Measurements from ENCODE around the gene TIMM29. TPM values are rescaled to one million over a fixed set of nuclear protein-coding genes. Genes with fewer than 3 reads are reported as not detected.

The TIMM29 gene
- total RNA-seq, 1 experiment from 2014 or later: 23.4 TPM

DNA sequence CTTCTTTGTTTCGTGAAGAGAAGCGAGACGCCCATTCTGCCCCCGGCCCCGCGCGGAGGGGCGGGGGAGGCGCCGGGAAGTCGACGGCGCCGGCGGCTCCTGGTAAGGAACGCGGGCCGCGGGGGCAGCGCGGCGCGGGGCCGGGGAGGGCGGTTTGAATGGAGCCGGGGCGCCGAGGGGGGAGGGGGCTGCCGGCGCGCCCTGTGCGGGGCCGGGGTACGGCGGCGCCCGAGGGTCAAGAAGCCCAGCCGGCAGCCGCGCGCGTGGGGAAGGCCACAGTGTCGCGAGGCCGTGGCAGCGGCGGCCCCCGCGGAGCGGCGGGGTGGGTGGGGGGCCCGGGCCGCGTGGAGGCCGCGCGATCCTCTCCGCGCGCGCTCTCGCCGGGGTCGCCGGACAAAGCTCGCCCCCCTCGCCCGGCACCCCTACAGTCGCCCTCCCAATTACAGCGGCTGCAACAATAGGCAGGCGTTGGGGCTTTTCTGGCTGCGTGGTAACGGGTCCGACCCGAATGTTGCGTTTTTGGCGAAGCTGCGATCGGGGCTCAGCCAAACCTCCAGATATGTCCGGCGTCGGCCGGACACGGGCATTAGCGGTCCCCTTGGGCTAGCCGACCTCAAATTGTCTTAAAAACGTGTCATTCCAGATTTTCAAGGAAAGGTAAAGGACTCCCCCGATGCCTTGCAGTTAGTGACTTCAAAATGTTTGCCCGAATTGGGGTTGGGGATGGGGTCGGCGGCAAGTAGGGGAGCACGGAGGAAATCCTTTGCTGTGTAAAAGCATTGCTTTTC lies 32.7 kb downstream of the TIMM29 start:
- peak overlapping the region; percentile 96 for H3K4me2 ChIP-seq (ENCODE audit: insufficient read depth, insufficient read length, low read length)
- H3K23ac ChIP-seq (ENCODE audit: insufficient read length, low read depth, low read length): no peak overlapping the region
- TF ChIP-seq, protein P1, sequence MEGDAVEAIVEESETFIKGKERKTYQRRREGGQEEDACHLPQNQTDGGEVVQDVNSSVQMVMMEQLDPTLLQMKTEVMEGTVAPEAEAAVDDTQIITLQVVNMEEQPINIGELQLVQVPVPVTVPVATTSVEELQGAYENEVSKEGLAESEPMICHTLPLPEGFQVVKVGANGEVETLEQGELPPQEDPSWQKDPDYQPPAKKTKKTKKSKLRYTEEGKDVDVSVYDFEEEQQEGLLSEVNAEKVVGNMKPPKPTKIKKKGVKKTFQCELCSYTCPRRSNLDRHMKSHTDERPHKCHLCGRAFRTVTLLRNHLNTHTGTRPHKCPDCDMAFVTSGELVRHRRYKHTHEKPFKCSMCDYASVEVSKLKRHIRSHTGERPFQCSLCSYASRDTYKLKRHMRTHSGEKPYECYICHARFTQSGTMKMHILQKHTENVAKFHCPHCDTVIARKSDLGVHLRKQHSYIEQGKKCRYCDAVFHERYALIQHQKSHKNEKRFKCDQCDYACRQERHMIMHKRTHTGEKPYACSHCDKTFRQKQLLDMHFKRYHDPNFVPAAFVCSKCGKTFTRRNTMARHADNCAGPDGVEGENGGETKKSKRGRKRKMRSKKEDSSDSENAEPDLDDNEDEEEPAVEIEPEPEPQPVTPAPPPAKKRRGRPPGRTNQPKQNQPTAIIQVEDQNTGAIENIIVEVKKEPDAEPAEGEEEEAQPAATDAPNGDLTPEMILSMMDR (conservative IDR thresholded peaks at IDR 0.05): no peak
- H2BK5ac ChIP-seq (ENCODE audit: insufficient read length, low read length): no peak overlapping the region
- no peak overlapping the region for H4K5ac ChIP-seq (ENCODE audit: insufficient read length, low read depth, low read length)
- no peak overlapping the region for H2BK12ac ChIP-seq (ENCODE audit: insufficient read length, low read depth, low read length)
- Mint-ChIP-seq H3K27me3 (ENCODE audit: low read depth) (no peaks in the 10 kb centered on the region), H3K4me1 (peaks cover 27 to 31% of the 10 kb centered on the region in 2 experiments), H3K9me3 (peaks cover 0 to 2% of the 10 kb centered on the region in 2 experiments; a peak in 1 of 5 replicates), H3K27ac (peak overlapping the region; percentile 95 to 99 (median 95)), H3K4me3 (peak overlapping the region; percentile 91 to 98), H3K36me3 (ENCODE audit: insufficient read depth in 1 of 3, low read depth in 3 of 3) (peaks cover 8 to 17% (median 15%) of the 10 kb centered on the region in 3 experiments; a peak in 6 of 7 replicates)
- H3K4me1 ChIP-seq (ENCODE audit: insufficient read depth, low read length): no peaks in the 10 kb centered on the region; the same call in 1 of the 2 replicates
- no peak overlapping the region; the same call in 1 of the 2 replicates for H3K4ac ChIP-seq (ENCODE audit: low read depth, low read length)
- H3K18ac ChIP-seq (ENCODE audit: insufficient read length, low read depth, low read length): peak overlapping the region; percentile 45
- H2AFZ ChIP-seq (ENCODE audit: low read length): no peak overlapping the region
- no peak overlapping the region for H3K56ac ChIP-seq (ENCODE audit: insufficient read length, low read depth, low read length)
- no peak overlapping the region for H3K27ac ChIP-seq (ENCODE audit: insufficient read length, low read depth, low read length)
- H3K79me2 ChIP-seq (ENCODE audit: insufficient read depth, low read length): peaks cover 40% of the 10 kb centered on the region
- no peak overlapping the region for H2BK120ac ChIP-seq (ENCODE audit: low read depth, low read length, poor library complexity, severe bottlenecking)
- H2BK20ac ChIP-seq (ENCODE audit: low read depth, low read length, poor library complexity, severe bottlenecking): no peak overlapping the region
- no peak overlapping the region for H2AK5ac ChIP-seq (ENCODE audit: insufficient read length, low read length)
- peak overlapping the region; percentile 81 for H3K9ac ChIP-seq (ENCODE audit: extremely low read depth, insufficient read length, low read length)
- no peaks in the 10 kb centered on the region for H3K79me1 ChIP-seq (ENCODE audit: insufficient read depth, low read depth, low read length, poor library complexity, severe bottlenecking)
- H4K8ac ChIP-seq (replicated peaks; ENCODE audit: insufficient read length, low read depth, low read length): no peak overlapping the region
- peaks cover 6% of the 10 kb centered on the region for H4K20me1 ChIP-seq (ENCODE audit: control insufficient read depth, insufficient read depth, insufficient read length)
- H3K9me3 ChIP-seq (ENCODE audit: control insufficient read depth, low read depth, low read length): no peaks in the 10 kb centered on the region
- no peaks in the 10 kb centered on the region for H3K27me3 ChIP-seq (ENCODE audit: insufficient read depth, low read length)
- H2BK15ac ChIP-seq (ENCODE audit: low read depth, low read length): no peak overlapping the region; the same call in 1 of the 2 replicates
- H4K91ac ChIP-seq (ENCODE audit: insufficient read length, low read depth, low read length): no peak overlapping the region
- H3K23me2 ChIP-seq (ENCODE audit: insufficient read length, low read depth, low read length, poor library complexity, severe bottlenecking): peaks cover 15% of the 10 kb centered on the region
- no peak overlapping the region for H3T11ph ChIP-seq (ENCODE audit: low read length)
- peak; percentile 57 for DNase-seq
- no CpG with 5 or more reads among the region's 92 CpGs for WGBS (ENCODE audit: extremely low coverage, insufficient read length, low lambda C conversion rate)
- H3K14ac ChIP-seq (ENCODE audit: insufficient read depth, low read length): peak overlapping the region; percentile 90; the same call in 1 of the 2 replicates
